ENCODE data around the gene RPS6KA3.

Gene RPS6KA3

DNA sequence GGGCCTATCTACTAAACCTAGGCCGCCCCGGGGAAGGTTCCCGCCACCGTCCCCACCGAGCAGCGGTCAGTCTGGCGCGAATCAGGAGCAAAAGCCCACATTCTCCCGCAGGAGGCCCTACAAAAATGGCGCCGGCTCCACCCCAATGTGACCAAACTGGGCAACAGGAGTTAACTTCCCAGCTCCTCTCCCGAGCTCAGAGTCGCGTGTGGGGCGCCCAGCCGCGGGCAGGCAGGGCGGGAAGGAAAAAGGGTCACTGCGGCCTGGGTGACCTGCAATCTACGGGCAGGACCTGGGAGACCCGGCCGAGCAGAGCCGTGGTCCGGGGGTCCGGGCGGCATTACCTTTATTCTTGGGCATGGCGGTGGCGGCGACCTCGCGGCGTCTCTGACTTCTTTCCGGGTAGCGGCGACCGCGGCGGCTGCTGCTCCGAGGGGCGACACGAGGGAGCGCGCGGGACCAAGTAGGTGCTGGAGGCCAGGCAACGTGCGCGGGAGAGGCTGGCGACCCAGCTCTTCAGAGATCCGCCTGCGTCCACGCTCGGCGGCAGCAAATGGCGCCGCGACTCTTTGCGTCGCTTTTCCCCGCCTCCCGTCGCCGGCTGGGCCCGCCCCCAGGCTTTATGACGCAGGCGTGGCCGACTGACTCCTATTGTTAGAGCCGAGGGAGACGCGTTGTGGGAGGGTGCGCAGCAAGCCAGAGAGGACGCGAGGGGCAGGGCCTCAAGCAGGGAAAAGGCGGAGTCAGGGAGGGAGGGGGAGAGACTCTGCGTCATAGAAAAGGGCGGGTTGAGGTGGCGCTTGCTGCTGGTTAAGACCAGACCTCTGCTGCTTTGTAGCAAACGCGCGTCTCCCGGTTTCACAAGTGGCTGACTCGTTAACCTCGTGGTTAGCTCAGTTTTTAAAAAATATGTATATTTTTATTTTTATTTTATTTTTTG, 125.2 kb downstream of the RPS6KA3 start, which contains the start of gene EIF1AX:
Gene EIF1AX (minus strand): TSS at position 558 of the 940 bp plus-strand sequence. CDS start 198 bp downstream, at position 360.
- TF ChIP-seq ELF4 (IDR thresholded peaks at IDR 0.05), result peak; percentile 51
- TF ChIP-seq FOXA1 (IDR thresholded peaks at IDR 0.05), result no peak
- peak; percentile 94 for DNase-seq (ENCODE audit: extremely low spot score)
- ChIA-PET POLR2A (interaction anchor here (0.6 to 2.2 kb wide), 9 partner anchors 10 to 237 kb away, joined by 3 to 8 read pairs (median 4); no protein-coding TSS in a partner anchor), CTCF (no interaction called here)

- no peak for DNase-seq (ENCODE audit: extremely low spot score)
- TF ChIP-seq PKNOX1 (IDR thresholded peaks at IDR 0.05) (no peak), SP1 (IDR thresholded peaks at IDR 0.05) (no peak), ARNT (IDR thresholded peaks at IDR 0.05) (no peak), FOXK2 (IDR thresholded peaks at IDR 0.05) (no peak), CTBP1 (IDR thresholded peaks at IDR 0.05; ENCODE audit: borderline replicate concordance) (no peak)
- ChIA-PET CTCF (no interaction called here), POLR2A (interaction anchor here (2.2 kb wide), 1 partner anchor 9 kb away, joined by 8 read pairs; no protein-coding TSS in a partner anchor)
These were observed 126.3 kb downstream of the RPS6KA3 start for GRCh38 chrX:20140420-20140819.

- ChIA-PET POLR2A (interaction anchor here (2.2 kb wide), 1 partner anchor 8 kb away, joined by 8 read pairs; no protein-coding TSS in a partner anchor), CTCF (no interaction called here)
- TF ChIP-seq CTBP1 (IDR thresholded peaks at IDR 0.05; ENCODE audit: borderline replicate concordance) (no peak), FOXM1 (IDR thresholded peaks at IDR 0.05; ENCODE audit: borderline replicate concordance) (no peak), LEF1 (IDR thresholded peaks at IDR 0.05; ENCODE audit: borderline replicate concordance) (no peak), TARDBP (IDR thresholded peaks at IDR 0.05) (no peak), BHLHE40 (IDR thresholded peaks at IDR 0.05; ENCODE audit: borderline replicate concordance) (no peak), ZNF384 (IDR thresholded peaks at IDR 0.05) (no peak), PKNOX1 (IDR thresholded peaks at IDR 0.05) (no peak), ARNT (IDR thresholded peaks at IDR 0.05) (no peak), ELF4 (IDR thresholded peaks at IDR 0.05) (no peak), SP1 (IDR thresholded peaks at IDR 0.05) (no peak), L3MBTL2 (conservative IDR thresholded peaks at IDR 0.05) (no peak), HDGF (IDR thresholded peaks at IDR 0.05; ENCODE audit: borderline replicate concordance) (no peak), FOXA1 (IDR thresholded peaks at IDR 0.05) (no peak), SUZ12 (IDR thresholded peaks at IDR 0.05) (no peak), FOXK2 (IDR thresholded peaks at IDR 0.05) (no peak), NFRKB (IDR thresholded peaks at IDR 0.05) (no peak)
- no peak for DNase-seq (ENCODE audit: extremely low spot score)
These were observed 126.7 kb downstream of the RPS6KA3 start for GRCh38 chrX:20139966-20140365.

- CTCF ChIA-PET, result no interaction called here
- POLR2A ChIA-PET, result no interaction called here
- no peak for TF ChIP-seq SP1 (IDR thresholded peaks at IDR 0.05)
- no peak for TF ChIP-seq L3MBTL2 (conservative IDR thresholded peaks at IDR 0.05)
- TF ChIP-seq ELF4 (IDR thresholded peaks at IDR 0.05), result no peak
- no peak for TF ChIP-seq CTBP1 (IDR thresholded peaks at IDR 0.05; ENCODE audit: borderline replicate concordance)
- no peak for TF ChIP-seq BHLHE40 (IDR thresholded peaks at IDR 0.05; ENCODE audit: borderline replicate concordance)
- TF ChIP-seq NFRKB (IDR thresholded peaks at IDR 0.05), result no peak
- TF ChIP-seq SUZ12 (IDR thresholded peaks at IDR 0.05), result no peak
- TF ChIP-seq FOXK2 (IDR thresholded peaks at IDR 0.05), result no peak
- no peak for DNase-seq (ENCODE audit: extremely low spot score)
These were observed 130.8 kb downstream of the RPS6KA3 start for GRCh38 chrX:20135944-20136343.

DNA sequence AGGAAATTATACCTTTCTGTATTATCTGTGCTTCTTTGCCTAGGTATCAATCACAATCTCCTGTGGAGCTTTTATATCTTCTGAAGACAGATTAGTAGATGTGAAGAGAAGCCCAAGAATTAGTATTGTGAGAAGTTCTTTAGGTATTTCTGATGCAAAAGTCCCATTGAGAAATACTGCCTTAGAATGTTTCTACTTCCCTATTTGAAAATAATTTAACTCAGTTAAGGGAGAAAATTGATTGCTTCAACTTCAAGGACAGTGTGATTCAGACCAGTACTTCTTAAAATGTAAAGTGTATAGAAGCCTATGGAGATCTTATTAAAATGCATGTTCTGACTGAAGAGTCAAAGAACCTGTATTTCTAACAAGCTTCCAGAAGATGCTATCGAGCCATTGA, 134.0 kb downstream of the RPS6KA3 start:
- CTCF ChIA-PET, result no interaction called here

More for the DNA sequence above, 134.0 kb downstream of the RPS6KA3 start:
- no peak for DNase-seq (ENCODE audit: extremely low spot score)
- POLR2A ChIA-PET, result interaction anchor here (2.1 kb wide), 1 partner anchor 8 kb away, joined by 8 read pairs; the partner anchor contains the start of gene EIF1AX
- TF ChIP-seq PKNOX1 (IDR thresholded peaks at IDR 0.05) (no peak), ZNF384 (IDR thresholded peaks at IDR 0.05) (no peak), LEF1 (IDR thresholded peaks at IDR 0.05; ENCODE audit: borderline replicate concordance) (no peak), BHLHE40 (IDR thresholded peaks at IDR 0.05; ENCODE audit: borderline replicate concordance) (no peak), L3MBTL2 (conservative IDR thresholded peaks at IDR 0.05) (no peak), HDGF (IDR thresholded peaks at IDR 0.05; ENCODE audit: borderline replicate concordance) (no peak), ARNT (IDR thresholded peaks at IDR 0.05) (no peak), ELF4 (IDR thresholded peaks at IDR 0.05) (no peak), FOXM1 (IDR thresholded peaks at IDR 0.05; ENCODE audit: borderline replicate concordance) (no peak)

Measured in HEK293T (cell line).